GM19395 (cell line): ENCODE results near the gene PIM1.
"Not testable (repeated sequence)": the region's sequence is repeated elsewhere in the genome, so short reads cannot be mapped to it uniquely, and the experiment has no call there.

ENCODE experiments used
- ATAC-seq: cut with Tn5 transposase; IDR thresholded peaks from one replicate; pipeline ENCODE4 v1.9.1; 2021; ENCODE audit warnings: mild to moderate bottlenecking, moderate library complexity; ENCODE audit not compliant: unreplicated experiment

Gene PIM1

DNA sequence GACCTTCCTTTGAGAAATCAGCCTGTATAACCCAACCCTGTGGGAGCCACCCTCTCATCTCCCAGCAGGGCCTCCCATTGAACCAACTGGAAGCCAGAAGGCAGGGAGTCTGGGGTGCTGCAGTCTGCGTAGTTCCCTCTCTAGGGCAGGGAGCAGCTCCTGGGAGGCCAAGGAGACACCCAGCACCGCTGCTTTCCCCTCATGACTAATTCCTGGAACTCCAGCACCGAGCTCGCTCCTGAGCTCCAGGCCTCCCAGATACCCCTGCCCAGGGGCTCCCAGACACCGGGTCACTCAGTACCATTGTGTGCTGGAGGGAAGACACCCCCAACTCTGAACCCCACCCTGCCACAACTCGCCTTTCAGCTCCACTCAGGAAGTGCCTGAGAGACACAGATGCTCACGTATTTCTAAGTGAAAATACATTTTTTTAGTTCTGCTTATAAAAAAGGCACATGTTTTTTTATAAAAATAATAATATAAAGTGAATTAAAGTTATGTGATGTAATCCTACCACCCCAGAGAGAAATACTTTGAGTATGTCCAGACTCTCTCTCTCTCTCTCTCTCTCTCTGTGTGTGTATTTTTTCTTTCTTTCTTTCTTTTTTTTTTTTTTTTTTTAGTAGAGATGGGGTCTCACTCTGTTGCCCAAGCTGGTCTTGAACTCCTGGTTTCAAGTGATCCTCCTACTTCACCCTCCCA lies 17.5 kb downstream of the PIM1 start:
- no peak for ATAC-seq

DNA sequence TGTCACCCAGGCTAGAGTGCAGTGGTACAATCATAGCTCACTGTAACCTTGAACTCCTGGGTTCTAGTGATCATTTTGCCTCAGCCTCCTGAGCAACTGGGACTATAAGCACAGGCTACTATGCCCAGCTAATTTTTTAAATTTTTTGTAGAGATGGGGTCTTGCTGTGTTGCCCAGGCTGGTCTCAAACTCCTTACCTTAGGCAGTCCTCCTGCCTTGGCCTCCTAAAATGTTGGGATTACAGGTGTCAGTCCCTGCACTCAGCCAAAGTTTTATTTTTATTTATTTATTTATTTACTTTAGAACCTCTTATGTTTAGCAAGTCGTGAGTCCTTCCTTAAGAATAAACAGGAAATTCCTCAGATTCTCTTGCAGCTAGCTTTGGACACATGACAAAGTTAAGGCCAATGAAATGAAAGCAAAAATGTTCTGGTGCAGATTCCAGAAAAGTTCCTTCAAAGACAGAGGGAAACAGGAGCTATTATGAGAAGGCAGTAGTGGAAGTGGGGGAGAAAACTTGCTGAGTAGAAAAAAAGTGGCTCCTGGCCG lies 19.1 kb downstream of the PIM1 start:
- ATAC-seq = no peak

DNA sequence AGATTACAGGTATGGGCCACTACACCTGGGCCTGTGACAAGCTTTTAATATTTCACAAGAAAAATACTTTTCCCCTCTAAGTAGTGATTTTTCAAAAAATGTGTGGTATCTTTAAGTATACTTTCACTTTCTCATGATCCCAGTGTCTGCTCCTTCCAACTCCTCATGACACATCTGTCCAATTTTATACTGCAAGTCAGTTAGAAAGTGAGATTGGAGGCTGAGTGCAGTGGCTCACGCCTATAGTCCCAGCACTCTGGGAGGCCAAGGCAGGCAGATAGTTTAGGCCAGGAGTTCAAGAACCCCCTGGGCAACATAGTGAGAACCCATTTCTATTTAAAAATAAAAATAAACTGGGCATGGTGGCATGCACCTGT lies 20.2 kb downstream of the PIM1 start:
- no peak for ATAC-seq

DNA sequence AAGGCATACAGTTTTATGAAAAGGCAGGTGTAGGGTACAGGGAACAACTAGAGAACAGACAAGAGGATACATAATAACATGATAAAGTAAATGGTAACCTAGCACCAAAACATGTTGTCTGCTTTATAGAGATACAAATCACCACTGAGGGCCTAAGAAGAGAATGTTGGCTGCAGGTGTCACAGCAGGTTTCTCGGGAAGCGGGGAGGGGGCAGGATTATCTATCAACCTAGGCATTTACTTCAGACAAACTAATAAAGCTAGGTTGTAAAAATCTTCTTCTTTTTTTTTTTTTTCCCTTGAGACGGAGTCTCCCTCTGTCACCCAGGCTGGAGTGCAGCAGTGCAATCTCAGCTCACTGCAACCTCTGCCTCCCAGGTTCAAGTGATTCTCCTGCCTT lies 22.7 kb downstream of the PIM1 start:
- no peak for ATAC-seq

DNA sequence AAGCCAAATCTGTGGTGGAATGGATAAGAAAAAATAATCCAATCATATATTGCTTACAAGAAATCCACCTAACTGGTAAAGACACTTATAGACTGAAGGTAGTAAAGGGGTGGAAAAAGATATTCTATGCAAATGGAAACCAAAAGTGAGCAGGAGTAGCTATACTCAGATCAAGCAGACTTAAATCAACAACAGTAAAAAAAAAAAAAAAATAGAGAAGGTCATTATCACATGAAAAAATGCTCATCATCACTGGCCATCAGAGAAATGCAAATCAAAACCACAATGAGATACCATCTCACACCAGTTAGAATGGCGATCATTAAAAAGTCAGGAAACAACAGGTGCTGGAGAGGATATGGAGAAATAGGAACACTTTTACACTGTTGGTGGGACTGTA lies 24.9 kb downstream of the PIM1 start:
- not testable (repeated sequence) for ATAC-seq

DNA sequence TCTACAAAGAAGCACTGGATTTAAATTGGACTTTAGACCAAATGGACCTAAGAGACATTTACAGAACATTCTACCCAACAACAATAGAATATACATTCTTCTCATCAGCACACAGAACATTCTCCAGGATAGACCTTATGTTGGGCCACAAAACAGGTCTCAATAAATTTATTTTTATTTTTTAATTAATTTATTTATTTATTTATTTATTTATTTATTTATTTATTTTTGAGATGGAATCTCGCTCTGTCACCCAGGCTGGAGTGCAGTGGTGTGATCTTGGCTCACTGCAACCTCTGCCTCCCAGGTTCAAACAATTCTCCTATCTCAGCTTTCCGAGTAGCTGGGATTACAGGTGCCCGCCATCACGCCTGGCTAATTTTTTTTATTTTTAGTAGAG lies 26.5 kb downstream of the PIM1 start:
- ATAC-seq = not testable (repeated sequence)

DNA sequence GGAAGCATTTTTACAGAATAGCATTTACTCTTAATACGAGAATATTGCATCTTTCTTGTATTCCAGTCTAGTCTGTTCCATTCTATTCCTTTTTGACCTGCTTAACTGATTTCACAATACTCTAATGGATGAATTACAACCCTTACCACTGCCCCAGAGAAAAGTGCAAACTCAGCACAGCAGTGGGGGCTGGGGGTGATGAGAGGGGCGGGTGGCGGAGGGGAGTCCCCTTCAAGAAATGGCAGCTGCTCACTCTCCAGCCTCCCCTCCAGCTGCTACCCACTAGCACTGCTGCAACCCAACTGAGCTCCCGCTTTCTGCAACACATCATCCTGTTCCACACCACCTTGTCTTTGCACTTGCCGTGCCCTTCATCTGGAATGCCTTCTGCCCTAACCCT lies 30.1 kb downstream of the PIM1 start:
- no peak for ATAC-seq

DNA sequence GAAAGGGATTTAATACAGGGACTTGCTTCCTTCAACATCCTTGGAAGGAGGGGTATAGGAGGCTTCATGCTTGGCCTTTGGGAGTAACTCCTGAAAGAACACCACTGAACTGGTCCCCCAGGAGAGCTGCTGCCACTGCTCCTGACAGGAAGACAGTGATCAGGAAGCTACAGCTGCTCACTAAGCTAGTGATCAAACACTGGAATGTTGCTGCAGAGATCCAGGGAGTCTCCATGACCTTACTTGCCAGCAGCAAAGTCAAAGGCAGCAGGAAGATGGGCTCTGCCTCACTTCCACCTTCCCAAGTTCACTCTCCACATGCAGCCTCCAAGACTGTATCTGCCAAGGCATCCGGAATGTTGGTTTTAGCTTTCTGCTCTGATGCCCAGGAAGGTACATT lies 31.8 kb downstream of the PIM1 start:
- no peak for ATAC-seq

DNA sequence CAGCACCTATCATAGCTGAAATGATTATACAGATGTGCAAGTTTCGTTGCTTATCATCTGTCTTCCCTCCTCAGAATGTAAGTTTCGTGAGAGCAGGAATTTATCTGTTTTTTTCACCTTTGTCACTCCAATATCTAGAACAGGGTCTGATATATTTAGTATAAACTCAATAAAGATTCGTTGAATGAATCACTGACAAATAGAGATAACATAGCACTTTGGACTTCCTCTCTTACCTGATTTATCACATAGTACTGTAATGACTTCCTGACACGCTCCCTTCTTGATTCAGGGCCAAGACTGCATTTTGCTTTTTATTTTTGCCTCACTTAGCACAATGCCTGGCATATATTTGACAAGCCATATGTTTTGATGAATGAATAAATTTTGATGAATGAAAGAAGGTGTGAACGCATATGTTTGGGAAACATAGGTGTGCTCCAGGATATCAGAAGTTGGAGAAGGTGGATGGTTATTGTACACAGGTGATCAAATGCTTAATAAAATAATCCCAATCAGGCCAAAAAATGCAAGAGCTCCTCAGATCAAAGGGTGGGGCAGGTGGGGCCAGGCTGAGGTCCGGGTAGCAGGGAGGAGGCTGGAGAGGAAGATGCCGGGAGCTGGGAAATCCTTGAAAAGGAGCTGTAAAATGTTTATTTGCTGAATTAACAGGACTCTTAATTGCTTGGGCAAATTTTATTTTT lies 33.0 kb downstream of the PIM1 start:
- no peak for ATAC-seq

DNA sequence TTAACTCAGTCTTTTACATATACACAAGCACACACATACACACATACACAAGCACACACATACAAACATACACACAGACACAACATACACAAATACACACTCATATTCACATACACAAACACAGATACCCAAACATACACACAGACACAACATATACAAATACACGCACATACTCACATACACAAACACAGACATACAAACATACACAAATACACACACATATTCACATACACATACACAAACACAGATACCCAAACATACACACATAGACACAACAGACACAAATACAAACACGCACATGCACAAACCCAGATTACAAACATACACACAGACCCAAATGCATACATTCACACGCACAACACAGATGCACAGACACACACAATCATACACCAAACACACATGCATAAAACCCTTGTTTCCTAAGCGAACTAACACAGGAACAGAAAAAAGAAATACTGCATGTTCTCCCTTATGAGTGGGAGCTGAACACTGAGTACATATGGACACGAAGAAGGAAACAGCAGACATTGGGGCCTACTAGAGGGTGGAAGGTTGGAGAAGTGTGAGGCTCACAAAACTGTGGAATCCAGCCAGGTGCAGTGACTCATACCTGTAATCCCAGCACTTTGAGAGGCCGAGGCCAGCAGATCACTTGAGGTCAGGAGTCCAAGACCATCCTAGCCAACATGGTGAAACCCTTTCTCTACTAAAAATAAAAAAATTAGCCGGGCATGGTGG lies 34.2 kb downstream of the PIM1 start:
- ATAC-seq = no peak

DNA sequence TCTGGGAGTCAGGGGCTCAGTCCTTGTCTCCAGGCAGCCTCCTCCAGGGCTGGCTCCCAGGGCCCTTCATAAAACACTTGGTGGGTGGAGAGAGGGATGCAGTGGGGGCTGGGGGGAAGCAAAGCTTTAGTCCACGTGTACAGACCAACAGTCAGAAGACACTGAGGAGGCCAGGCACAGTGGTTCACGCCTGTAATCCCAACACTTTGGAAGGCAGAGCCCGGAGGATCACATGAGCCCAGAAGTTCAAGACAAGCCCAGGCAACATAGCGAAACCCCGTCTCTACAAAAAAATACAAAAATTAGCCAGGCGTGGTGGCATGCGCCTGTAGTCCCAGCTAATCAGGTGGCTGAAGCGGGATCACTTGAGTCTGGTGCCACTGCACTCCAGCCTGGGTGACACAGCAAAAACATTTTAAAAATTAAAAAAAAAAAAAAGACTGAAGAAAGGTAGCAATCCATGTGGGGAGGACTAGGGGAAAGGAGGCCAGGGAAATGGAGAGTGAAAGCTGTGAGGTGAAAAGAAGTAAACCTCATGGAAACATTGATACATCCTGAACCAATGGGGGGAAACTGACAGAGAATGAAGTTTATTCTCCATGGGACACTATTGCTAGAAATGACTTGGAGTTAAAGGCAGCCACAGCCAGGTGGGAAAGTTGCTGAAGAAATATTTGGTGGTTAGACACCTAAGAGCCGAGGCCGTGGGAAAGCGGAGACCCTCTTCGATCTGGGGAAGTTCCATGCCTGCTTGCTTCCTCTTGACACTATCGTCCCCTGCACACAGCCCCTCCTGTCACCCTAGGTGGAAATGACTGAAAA lies 35.4 kb downstream of the PIM1 start:
- ATAC-seq = no peak

DNA sequence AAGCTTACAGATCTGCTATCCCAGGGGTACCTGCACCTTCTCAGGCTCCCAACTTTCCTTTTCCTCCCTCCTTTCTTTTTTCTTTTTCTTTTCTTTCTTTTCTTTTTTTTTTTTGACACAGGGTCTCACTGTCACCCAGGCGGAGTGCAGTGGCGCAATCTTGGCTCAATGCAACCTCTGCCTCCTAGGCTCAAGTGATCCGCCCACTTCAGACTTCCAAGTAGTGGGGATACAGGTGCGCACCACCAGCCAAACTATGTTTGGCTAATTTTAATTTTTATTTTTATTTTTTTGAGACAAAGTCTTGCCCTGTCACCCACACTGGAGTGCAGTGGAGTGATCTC lies 36.0 kb downstream of the PIM1 start:
- no peak for ATAC-seq

DNA sequence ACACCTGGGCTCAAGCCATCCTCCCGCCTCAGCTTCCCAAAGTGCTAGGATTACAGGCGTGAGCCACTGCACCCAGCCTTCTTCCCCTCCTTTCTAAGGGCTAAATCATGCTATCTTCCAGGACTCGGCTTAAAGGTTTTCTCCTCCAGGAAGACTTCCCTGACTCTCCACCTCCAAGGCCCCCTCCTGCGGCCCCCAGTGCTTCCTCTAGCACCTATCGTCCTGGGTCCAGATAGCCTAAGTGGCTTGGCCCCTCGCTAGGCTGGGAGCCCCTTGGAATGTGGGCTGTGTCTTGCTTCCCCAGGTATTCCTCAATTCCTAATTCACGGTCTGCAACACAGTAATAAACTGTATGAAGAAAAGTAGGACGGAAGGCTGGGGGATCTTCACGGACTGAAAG lies 36.7 kb downstream of the PIM1 start:
- ATAC-seq = no peak

DNA sequence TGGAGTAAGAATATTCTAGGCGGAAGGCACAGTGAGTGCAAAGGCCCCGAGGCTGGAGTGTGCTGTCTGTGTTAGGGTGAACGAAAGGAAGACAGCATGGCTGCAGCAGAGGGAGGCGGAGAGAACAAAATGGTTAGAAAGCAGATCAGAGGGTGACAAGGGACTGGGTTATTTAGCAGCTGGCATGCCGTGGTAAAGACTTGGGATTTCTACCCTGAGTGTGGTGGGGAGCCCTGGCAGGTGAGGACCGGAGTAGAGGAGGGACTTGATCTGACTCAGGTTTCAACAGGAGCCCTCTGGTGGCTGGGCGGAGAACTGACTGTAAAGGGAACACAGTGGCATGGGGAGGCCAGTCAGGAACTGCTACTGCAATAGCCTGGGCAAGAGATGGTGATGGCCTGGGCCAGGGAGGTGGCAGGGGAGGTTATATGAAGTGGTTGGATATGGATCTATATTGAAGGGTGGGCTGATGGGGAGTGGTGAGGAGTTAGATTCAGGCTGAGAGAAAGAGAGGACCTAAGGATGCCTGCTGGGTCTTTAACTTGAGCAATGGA lies 38.0 kb downstream of the PIM1 start:
- no peak for ATAC-seq

DNA sequence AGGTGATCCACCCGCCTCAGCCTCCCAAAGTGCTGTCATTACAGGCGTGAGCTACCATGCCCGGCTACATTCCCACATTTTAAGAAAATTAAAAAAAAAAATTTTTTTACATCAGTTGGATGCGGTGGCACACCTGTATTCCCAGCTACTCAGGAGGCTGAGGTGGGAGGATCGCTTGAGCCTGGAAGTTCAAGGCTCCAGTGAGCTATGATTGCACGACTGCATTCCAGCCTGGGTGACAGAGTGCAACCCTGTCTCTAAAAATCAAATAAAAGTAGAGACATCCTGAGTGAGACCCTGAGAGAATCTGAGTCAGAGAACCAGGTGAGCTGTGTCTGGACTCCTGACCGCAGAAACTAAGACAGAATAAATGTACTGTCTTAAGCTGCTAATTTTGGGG lies 38.8 kb downstream of the PIM1 start:
- ATAC-seq = no peak

DNA sequence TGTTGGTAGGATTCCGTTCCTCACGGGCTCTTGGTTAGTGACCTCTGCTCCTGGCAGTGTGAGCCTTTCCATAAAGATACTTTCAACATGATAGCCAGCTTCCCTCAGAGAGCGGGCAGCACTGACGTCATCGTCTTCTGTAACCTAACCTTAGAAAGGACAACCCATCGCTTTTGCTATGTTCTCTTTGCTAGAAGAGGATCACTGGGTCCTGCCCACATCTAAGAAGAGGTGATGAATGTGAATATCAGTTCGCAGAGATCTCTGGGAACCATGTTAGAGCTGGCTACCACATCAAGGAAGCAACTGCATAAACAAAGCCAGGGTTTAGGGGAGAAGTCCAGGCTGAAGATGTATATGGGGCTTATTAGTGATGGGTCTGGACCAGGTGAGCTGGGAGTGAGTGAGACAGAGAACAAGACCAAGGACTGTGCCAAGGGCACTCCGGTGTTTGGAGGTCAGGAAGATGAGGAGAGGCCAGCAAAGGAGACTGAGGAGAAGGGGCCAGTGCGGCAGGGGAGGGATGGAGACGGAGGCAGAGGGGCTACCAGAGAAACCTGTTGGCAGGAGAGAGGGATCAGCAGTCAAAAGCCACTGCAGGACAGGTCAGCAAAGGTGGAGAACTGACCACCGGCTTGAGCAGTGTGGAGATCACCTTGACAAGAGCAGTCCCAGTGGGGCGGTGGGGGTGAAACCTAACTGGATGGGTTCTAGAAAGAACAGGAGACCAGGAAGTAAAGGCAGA lies 39.7 kb downstream of the PIM1 start:
- no peak for ATAC-seq

DNA sequence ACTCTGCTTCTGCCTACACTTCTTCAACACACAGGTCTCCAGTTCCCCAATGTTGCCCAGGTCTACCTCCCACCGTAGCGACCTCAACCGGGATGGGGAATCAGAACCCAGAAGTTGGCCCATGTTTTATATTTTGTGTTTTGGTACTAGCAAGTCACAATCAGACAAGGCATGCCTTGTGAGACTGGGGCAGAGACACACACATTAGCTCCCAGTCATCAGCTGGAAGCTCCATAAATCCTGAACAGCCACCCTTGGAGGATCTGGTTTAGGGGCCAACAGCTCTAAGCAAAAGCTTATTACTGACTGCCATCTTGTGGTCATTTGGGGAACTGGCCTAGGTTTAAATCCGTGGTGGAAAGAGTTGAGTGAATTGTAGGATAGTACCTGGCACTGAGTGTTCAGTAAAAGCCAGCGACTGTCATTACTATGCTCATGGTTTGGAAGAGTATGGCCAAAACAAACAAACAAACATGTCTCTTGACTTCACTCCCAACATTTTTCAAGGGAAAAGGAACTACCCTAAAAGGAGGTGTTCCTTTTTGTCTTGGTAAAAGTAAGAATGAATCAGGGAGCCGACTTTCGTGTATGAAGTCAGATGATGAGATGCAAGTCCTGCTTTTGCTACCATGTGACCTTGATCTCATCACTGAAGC lies 40.5 kb downstream of the PIM1 start:
- ATAC-seq = no peak

DNA sequence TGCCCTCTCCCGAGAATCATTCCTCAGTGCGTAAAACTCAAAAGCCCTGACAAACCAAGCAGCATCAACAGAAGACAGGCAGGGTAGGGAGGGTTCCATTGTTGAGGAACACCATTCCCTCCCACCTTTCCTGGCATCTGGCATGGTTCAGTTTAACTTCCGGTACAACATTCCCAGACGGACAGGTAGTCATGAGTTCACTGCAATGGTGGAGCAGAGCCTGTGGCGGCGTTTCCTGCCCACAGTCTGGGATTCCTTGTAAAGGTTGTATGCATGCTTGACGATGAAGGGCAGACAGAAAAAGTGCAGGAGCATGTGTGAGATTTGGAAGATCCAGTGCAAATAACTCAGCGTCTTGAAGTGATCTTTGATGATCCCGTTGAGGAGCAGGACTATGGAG lies 42.3 kb downstream of the PIM1 start:
- ATAC-seq = no peak

DNA sequence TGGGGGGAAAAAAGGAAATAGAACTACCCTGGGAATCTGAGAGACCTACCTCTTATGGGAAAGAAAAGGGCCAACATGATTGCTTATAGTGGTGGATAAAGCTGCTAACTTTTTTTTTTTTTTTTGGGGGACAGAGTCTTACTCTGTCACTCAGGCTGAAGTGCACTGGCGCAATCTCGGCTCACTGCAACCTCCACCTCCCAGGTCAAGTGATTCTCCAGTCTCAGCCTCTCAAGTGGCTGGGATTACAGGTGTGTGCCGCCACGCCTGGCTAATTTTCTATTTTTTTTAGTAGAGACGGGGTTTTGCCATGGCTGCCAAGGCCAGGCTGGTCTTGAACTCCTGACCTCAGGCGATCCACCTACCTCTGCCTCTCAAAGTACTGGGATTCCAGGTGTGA lies 48.1 kb downstream of the PIM1 start:
- ATAC-seq = no peak

DNA sequence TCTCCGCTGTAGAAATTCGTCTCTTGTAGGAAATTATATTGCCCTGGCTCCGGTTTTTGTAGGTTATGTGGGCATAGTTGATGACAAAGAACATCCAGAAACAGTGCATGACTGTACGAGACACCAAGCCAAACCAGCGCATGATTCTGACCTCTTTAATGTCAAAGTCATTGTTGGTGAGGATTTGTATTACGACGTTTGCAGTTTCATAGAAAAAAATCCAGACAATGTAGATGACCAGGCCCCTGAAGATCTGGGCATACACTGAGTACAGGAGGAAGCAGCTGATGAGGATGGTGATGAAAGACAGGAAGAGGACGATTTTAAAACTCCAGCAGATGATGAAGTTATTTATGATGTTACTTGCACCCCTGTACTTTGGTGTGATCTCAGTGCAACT lies 48.6 kb downstream of the PIM1 start:
- no peak for ATAC-seq
